GM19239 (cell line): Measurements from ENCODE around the gene ABTB1.
"Not testable (repeated sequence)": the region's sequence is repeated elsewhere in the genome, so short reads cannot be mapped to it uniquely, and the experiment has no call there.

Experiments used
- DNase-seq: peaks from one replicate; pipeline ENCODE4 v3.0.0; 2011; ENCODE audit warnings: low spot score; ENCODE audit not compliant: insufficient read length
- FAIRE-seq: peaks from 2 replicates; lab custom pipeline; 2011; peaks lifted over from hg19 to GRCh38; lab: Jason Lieb, UNC

ABTB1 gene

GRCh38 chr3:127698691-127699415 is 26.1 kb downstream of the ABTB1 start:
- no peak for FAIRE-seq
- DNase-seq, result no peak

GRCh38 chr3:127699416-127700300 is 26.9 kb downstream of the ABTB1 start:
- FAIRE-seq, result no peak
- DNase-seq, result no peak

GRCh38 chr3:127700406-127700805 is 27.7 kb downstream of the ABTB1 start:
- FAIRE-seq (no peak), DNase-seq (no peak)

GRCh38 chr3:127701280-127701911 is 28.6 kb downstream of the ABTB1 start:
- no peak for FAIRE-seq
- DNase-seq, result no peak

GRCh38 chr3:127702151-127702578 is 29.4 kb downstream of the ABTB1 start:
- FAIRE-seq, result no peak
- no peak for DNase-seq

- not testable (repeated sequence) for FAIRE-seq, DNase-seq
These were observed 32.1 kb downstream of the ABTB1 start for GRCh38 chr3:127704840-127705239.

GRCh38 chr3:127706312-127706711 is 33.6 kb downstream of the ABTB1 start:
- DNase-seq (no peak), FAIRE-seq (no peak)

- no peak for DNase-seq
- FAIRE-seq, result no peak
These were observed 34.1 kb downstream of the ABTB1 start for GRCh38 chr3:127706785-127707351.

- FAIRE-seq (no peak), DNase-seq (no peak)
These were observed 35.2 kb downstream of the ABTB1 start for GRCh38 chr3:127707851-127708411.

- DNase-seq, result no peak
- FAIRE-seq, result no peak
These were observed 36.1 kb downstream of the ABTB1 start for GRCh38 chr3:127708837-127709236.

GRCh38 chr3:127709320-127710060 is 36.7 kb downstream of the ABTB1 start:
- no peak for FAIRE-seq
- no peak for DNase-seq

- DNase-seq (no peak), FAIRE-seq (no peak)
These were observed 37.6 kb downstream of the ABTB1 start for GRCh38 chr3:127710155-127710941.

GRCh38 chr3:127711021-127711695 is 38.4 kb downstream of the ABTB1 start:
- FAIRE-seq, result no peak

GRCh38 chr3:127711896-127712295 is 39.1 kb downstream of the ABTB1 start:
- no peak for FAIRE-seq

More at GRCh38 chr3:127711021-127711695, 38.4 kb downstream of the ABTB1 start:
- no peak for DNase-seq

GRCh38 chr3:127712461-127712860 is 39.7 kb downstream of the ABTB1 start:
- DNase-seq (no peak), FAIRE-seq (no peak)

More at GRCh38 chr3:127711896-127712295, 39.1 kb downstream of the ABTB1 start:
- DNase-seq, result no peak

GRCh38 chr3:127712881-127713771 is 40.4 kb downstream of the ABTB1 start:
- no peak for FAIRE-seq
- DNase-seq, result no peak

- no peak for DNase-seq
- no peak for FAIRE-seq
These were observed 41.4 kb downstream of the ABTB1 start for GRCh38 chr3:127714125-127714571.
